GM03348 (cell line): Measurements from ENCODE around the gene PRR9.
"Not testable (repeated sequence)": the region's sequence is repeated elsewhere in the genome, so short reads cannot be mapped to it uniquely, and the experiment has no call there.

Experiments used
- DNase-seq: peaks from one replicate; pipeline ENCODE4 v3.0.0; 2012; ENCODE audit warnings: low spot score

PRR9 gene

GRCh38 chr1:153229076-153229829, 11.9 kb downstream of the PRR9 start:
- not testable (repeated sequence) for DNase-seq

- no peak for DNase-seq
Observed at GRCh38 chr1:153231363-153231762, 14.0 kb downstream of the PRR9 start.

GRCh38 chr1:153231785-153232184, 14.4 kb downstream of the PRR9 start:
- no peak for DNase-seq

- DNase-seq: no peak
Observed at GRCh38 chr1:153232553-153232952, 15.2 kb downstream of the PRR9 start.

GRCh38 chr1:153233448-153233847, 16.1 kb downstream of the PRR9 start:
- no peak for DNase-seq

- no peak for DNase-seq
Observed at GRCh38 chr1:153238527-153238926, 21.1 kb downstream of the PRR9 start.

- DNase-seq: no peak
Observed at GRCh38 chr1:153242160-153242559, 24.8 kb downstream of the PRR9 start.

- no peak for DNase-seq
Observed at GRCh38 chr1:153245466-153245865, 28.1 kb downstream of the PRR9 start.

- no peak for DNase-seq
Observed at GRCh38 chr1:153246018-153246417, 28.6 kb downstream of the PRR9 start.

GRCh38 chr1:153246825-153247224, 29.4 kb downstream of the PRR9 start:
- no peak for DNase-seq

- DNase-seq: no peak
Observed at GRCh38 chr1:153248176-153248879, 30.9 kb downstream of the PRR9 start.

- DNase-seq: no peak
Observed at GRCh38 chr1:153250166-153250565, 32.8 kb downstream of the PRR9 start.

- DNase-seq: no peak
Observed at GRCh38 chr1:153251087-153251486, 33.7 kb downstream of the PRR9 start.

- no peak for DNase-seq
Observed at GRCh38 chr1:153251562-153251961, 34.2 kb downstream of the PRR9 start.

GRCh38 chr1:153251988-153252387, 34.6 kb downstream of the PRR9 start:
- no peak for DNase-seq

GRCh38 chr1:153253076-153253475, 35.7 kb downstream of the PRR9 start:
- no peak for DNase-seq

GRCh38 chr1:153253693-153254092, 36.3 kb downstream of the PRR9 start:
- no peak for DNase-seq

GRCh38 chr1:153259387-153259786, 42.0 kb downstream of the PRR9 start, which contains the start of gene LORICRIN:
Gene LORICRIN, plus strand, starts transcription at chr1:153259687. Its CDS starts 1,263 bp downstream, at chr1:153260950.
- DNase-seq: no peak

GRCh38 chr1:153260585-153261280, 43.3 kb downstream of the PRR9 start:
- DNase-seq: no peak

GRCh38 chr1:153261281-153262069, 44.1 kb downstream of the PRR9 start:
- peak; percentile 49 for DNase-seq

- DNase-seq: no peak
Observed at GRCh38 chr1:153262070-153262366, 44.6 kb downstream of the PRR9 start.

- no peak for DNase-seq
Observed at GRCh38 chr1:153262462-153263157, 45.2 kb downstream of the PRR9 start.
